ENCODE results near the gene HSPA1B.

Gene HSPA1B

GRCh38 chr6:31811645-31812044 lies 15.9 kb upstream of the HSPA1B start:
- Histone ChIP-seq H3K9me3 (ENCODE audit: control insufficient read depth, insufficient read depth, low read depth, low read length) (no peaks in the 10 kb centered on the region), H3K36me3 (ENCODE audit: control insufficient read depth in 2 of 2, insufficient read depth in 1 of 2, low read length in 2 of 2) (peaks cover 0 to 6% of the 10 kb centered on the region in 2 experiments; a peak in 1 of 3 replicates), H3K4me1 (ENCODE audit: control insufficient read depth, insufficient read depth, low read length) (peaks cover 4% of the 10 kb centered on the region; the same call in 1 of the 2 replicates), H3K4me3 (ENCODE audit: low read depth, low read length) (no peak overlapping the region), H3K27ac (ENCODE audit: extremely low read depth, low read depth, low read length) (no peak overlapping the region)
- ChIA-PET CTCF (interaction anchor here (0.6 to 3.1 kb wide), 2 partner anchors 16 to 120 kb away, joined by 3 to 13 read pairs; partner anchors contain the start of gene VARS1), POLR2A (interaction anchor here (0.7 to 5.6 kb wide), 2 partner anchors 14 to 287 kb away, joined by 3 to 206 read pairs; partner anchors contain the start of gene HSPA1B)
- TF ChIP-seq ZNF324 (tag by site-specific recombination; IDR thresholded peaks at IDR 0.05) = no peak

GRCh38 chr6:31813465-31813849 lies 14.1 kb upstream of the HSPA1B start:
- H3K9me3 ChIP-seq (ENCODE audit: control insufficient read depth, insufficient read depth, low read depth, low read length) = no peaks in the 10 kb centered on the region
- POLR2A ChIA-PET = interaction anchor here (0.9 to 5.6 kb wide), 8 partner anchors 9 to 50 kb away, joined by 3 to 206 read pairs (median 11); partner anchors contain the start of genes HSPA1B, NEU1 and VARS1
- peaks cover 4% of the 10 kb centered on the region; the same call in 1 of the 2 replicates for H3K4me1 ChIP-seq (ENCODE audit: control insufficient read depth, insufficient read depth, low read length)
- H3K27ac ChIP-seq (ENCODE audit: extremely low read depth, low read depth, low read length) = peak overlapping the region; percentile 80
- CTCF ChIA-PET = interaction anchor here (0.7 to 3.1 kb wide), 6 partner anchors 8 to 23 kb away, joined by 3 to 13 read pairs (median 4); partner anchors contain the start of genes HSPA1B and VARS1
- H3K36me3 ChIP-seq (ENCODE audit: control insufficient read depth in 2 of 2, insufficient read depth in 1 of 2, low read length in 2 of 2) = peaks cover 0 to 18% of the 10 kb centered on the region in 2 experiments; a peak in 1 of 3 replicates
- H3K4me3 ChIP-seq (ENCODE audit: low read depth, low read length) = no peak overlapping the region
- TF ChIP-seq MYNN (tag by site-specific recombination; IDR thresholded peaks at IDR 0.05; ENCODE audit: borderline replicate concordance) (no peak), ZBTB17 (tag by site-specific recombination; IDR thresholded peaks at IDR 0.05) (no peak), ZNF121 (tag by site-specific recombination; IDR thresholded peaks at IDR 0.05) (no peak), ZNF48 (tag by site-specific recombination; IDR thresholded peaks at IDR 0.05) (no peak), ZBTB49 (tag by site-specific recombination; IDR thresholded peaks at IDR 0.05; ENCODE audit: low read depth) (no peak), ELK4 (IDR thresholded peaks at IDR 0.05; ENCODE audit: borderline replicate concordance, low read depth, low read length) (no peak), ZNF521 (tag by site-specific recombination; IDR thresholded peaks at IDR 0.05) (no peak), ZNF777 (tag by site-specific recombination; IDR thresholded peaks at IDR 0.05; ENCODE audit: borderline replicate concordance) (no peak), ZNF529 (tag by site-specific recombination; IDR thresholded peaks at IDR 0.05; ENCODE audit: insufficient replicate concordance) (no peak), HOXC10 (CRISPR knock-in tag; IDR thresholded peaks at IDR 0.05) (no peak), ZNF16 (tag by site-specific recombination; IDR thresholded peaks at IDR 0.05; ENCODE audit: low read depth) (no peak), ZNF549 (tag by site-specific recombination; IDR thresholded peaks at IDR 0.05) (no peak), ZNF560 (tag by site-specific recombination; IDR thresholded peaks at IDR 0.05; ENCODE audit: borderline replicate concordance) (no peak), SCRT1 (tag by site-specific recombination; IDR thresholded peaks at IDR 0.05; ENCODE audit: borderline replicate concordance) (no peak), ZNF280D (tag by site-specific recombination; IDR thresholded peaks at IDR 0.05) (no peak), ZNF704 (tag by site-specific recombination; IDR thresholded peaks at IDR 0.05) (no peak)
- TF ChIP-seq, protein P1, sequence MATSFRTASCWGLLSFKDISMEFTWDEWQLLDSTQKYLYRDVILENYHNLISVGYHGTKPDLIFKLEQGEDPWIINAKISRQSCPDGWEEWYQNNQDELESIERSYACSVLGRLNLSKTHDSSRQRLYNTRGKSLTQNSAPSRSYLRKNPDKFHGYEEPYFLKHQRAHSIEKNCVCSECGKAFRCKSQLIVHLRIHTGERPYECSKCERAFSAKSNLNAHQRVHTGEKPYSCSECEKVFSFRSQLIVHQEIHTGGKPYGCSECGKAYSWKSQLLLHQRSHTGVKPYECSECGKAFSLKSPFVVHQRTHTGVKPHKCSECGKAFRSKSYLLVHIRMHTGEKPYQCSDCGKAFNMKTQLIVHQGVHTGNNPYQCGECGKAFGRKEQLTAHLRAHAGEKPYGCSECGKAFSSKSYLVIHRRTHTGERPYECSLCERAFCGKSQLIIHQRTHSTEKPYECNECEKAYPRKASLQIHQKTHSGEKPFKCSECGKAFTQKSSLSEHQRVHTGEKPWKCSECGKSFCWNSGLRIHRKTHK (tag by site-specific recombination; IDR thresholded peaks at IDR 0.05) = no peak
- TF ChIP-seq, protein P2, sequence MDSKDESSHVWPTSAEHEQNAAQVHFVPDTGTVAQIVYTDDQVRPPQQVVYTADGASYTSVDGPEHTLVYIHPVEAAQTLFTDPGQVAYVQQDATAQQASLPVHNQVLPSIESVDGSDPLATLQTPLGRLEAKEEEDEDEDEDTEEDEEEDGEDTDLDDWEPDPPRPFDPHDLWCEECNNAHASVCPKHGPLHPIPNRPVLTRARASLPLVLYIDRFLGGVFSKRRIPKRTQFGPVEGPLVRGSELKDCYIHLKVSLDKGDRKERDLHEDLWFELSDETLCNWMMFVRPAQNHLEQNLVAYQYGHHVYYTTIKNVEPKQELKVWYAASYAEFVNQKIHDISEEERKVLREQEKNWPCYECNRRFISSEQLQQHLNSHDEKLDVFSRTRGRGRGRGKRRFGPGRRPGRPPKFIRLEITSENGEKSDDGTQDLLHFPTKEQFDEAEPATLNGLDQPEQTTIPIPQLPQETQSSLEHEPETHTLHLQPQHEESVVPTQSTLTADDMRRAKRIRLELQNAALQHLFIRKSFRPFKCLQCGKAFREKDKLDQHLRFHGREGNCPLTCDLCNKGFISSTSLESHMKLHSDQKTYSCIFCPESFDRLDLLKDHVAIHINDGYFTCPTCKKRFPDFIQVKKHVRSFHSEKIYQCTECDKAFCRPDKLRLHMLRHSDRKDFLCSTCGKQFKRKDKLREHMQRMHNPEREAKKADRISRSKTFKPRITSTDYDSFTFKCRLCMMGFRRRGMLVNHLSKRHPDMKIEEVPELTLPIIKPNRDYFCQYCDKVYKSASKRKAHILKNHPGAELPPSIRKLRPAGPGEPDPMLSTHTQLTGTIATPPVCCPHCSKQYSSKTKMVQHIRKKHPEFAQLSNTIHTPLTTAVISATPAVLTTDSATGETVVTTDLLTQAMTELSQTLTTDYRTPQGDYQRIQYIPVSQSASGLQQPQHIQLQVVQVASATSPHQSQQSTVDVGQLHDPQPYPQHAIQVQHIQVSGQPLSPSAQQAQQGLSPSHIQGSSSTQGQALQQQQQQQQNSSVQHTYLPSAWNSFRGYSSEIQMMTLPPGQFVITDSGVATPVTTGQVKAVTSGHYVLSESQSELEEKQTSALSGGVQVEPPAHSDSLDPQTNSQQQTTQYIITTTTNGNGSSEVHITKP (tag by site-specific recombination; IDR thresholded peaks at IDR 0.05) = no peak
